Right lobe of liver (tissue), 6 donors: Measurements from ENCODE around the gene GREB1. TPM values are rescaled to one million over a fixed set of nuclear protein-coding genes. Genes with fewer than 3 reads are reported as not detected.

Experiments
- ATAC-seq, 4 donors: fragments of 200-7000 bp; cut with Tn5 transposase; one replicate each; pipeline ENCODE4 v1.9.1; 2020; ENCODE audit warnings: mild to moderate bottlenecking in 4 of 4, moderate library complexity in 4 of 4
- DNase-seq, 3 donors: peaks; one replicate each; pipeline ENCODE4 v3.0.0-alpha.2; 2020
- H3K27ac ChIP-seq, 3 donors: fragments of 200-600 bp; one replicate each; pipeline ENCODE4 v1.8.0; 2022
- H3K27me3 ChIP-seq, 2 donors: fragments of 200-600 bp; one replicate each; pipeline ENCODE4 v1.8.0; 2022
- H3K36me3 ChIP-seq, 4 donors: fragments of 200-600 bp; sonication (generic) in 1 of 4; one replicate each; pipeline versions ENCODE4 v1.5.1 to v1.8.0; 2017 to 2022; ENCODE audit warnings: control low read depth in 1 of 4
- H3K4me1 ChIP-seq, 4 donors: fragments of 200-600 bp; sonication (generic) in 1 of 4; one replicate each; pipeline versions ENCODE4 v1.5.1 to v1.8.0; 2017 to 2022; ENCODE audit warnings: control low read depth in 1 of 4
- H3K4me3 ChIP-seq, 3 donors: fragments of 200-600 bp; one replicate each; pipeline ENCODE4 v1.8.0; 2022
- H3K9me3 ChIP-seq, 4 donors: fragments of 200-600 bp; sonication (generic) in 1 of 4; one replicate each; pipeline versions ENCODE4 v1.5.1 to v1.8.0; 2017 to 2022; ENCODE audit warnings: control low read depth in 1 of 4
- POLR2A ChIP-seq: fragments of 450-650 bp; IDR thresholded peaks from one replicate; pipeline ENCODE4 v1.6.1; 2017; ENCODE audit warnings: antibody characterized with exemption, mild to moderate bottlenecking
- WGBS: methylation state at CpG from one replicate; pipeline ENCODE4 v1.1.6; 2018; ENCODE audit warnings: low coverage, low lambda C conversion rate; ENCODE audit not compliant: insufficient coverage; ENCODE audit errors: missing lambda C conversion rate; 5-methylcytosine and 5-hydroxymethylcytosine counted together
- intact Hi-C, 2 donors: fragments of 100-400 bp; cut with DNase I; formaldehyde crosslinking; loops; one replicate each; pipeline versions ENCODE4 v1.11.2 to v1.14.1; 2022
- total RNA-seq, 6 experiments: library from RNA; depleted of rRNA in 2 of 6; stranded (reverse); fragments of >200 nt in 2 of 6; fragmentation: NEBNext Ultra II Directional in 3 of 6; extraction: Animal tissue kit (Norgen Biotek cat#: 25700) in 3 of 6; gene quantifications; one replicate each; pipeline versions ENCODE4 v1.1.0 to v1.2.4, GENCODE V29; 2016 to 2023
- TF ChIP-seq, protein P1 (sequence below), 4 donors: fragments of 200-600 bp in 3 of 4; fragments of 450-650 bp in 1 of 4; IDR thresholded peaks; one replicate each; pipeline versions ENCODE4 v1.5.1 to v1.8.0; 2016 to 2022; ENCODE audit warnings: antibody characterized with exemption in 4 of 4, mild to moderate bottlenecking in 2 of 4
- donor health status: DM: no; HTN: yes; CAD: no.
- donor health status: DM: no; HTN: no; CAD: no.
- donor health status: DM: no; HTN: no; CAD: no.
- donor health status: DM: no; HTN: yes; CAD: no.
- donor health status: DM: no; HTN: yes; CAD: no.

GREB1 gene
- total RNA-seq, 6 experiments from 2014 or later: 1.6 to 19.5 (median 6.5) TPM

GRCh38 chr2:11562011-11562410 is 28.2 kb downstream of the GREB1 start:
- H3K9me3 ChIP-seq: no peaks in the 10 kb centered on the region
- no peaks in the 10 kb centered on the region for H3K27me3 ChIP-seq
- DNase-seq: peak in 1 of 3 donors; percentile 7
- H3K4me3 ChIP-seq: no peak overlapping the region
- intact Hi-C loops: no loop called here
- H3K27ac ChIP-seq: no peak overlapping the region
- no peak for ATAC-seq
- no peak for TF ChIP-seq POLR2A
- TF ChIP-seq, protein P1, sequence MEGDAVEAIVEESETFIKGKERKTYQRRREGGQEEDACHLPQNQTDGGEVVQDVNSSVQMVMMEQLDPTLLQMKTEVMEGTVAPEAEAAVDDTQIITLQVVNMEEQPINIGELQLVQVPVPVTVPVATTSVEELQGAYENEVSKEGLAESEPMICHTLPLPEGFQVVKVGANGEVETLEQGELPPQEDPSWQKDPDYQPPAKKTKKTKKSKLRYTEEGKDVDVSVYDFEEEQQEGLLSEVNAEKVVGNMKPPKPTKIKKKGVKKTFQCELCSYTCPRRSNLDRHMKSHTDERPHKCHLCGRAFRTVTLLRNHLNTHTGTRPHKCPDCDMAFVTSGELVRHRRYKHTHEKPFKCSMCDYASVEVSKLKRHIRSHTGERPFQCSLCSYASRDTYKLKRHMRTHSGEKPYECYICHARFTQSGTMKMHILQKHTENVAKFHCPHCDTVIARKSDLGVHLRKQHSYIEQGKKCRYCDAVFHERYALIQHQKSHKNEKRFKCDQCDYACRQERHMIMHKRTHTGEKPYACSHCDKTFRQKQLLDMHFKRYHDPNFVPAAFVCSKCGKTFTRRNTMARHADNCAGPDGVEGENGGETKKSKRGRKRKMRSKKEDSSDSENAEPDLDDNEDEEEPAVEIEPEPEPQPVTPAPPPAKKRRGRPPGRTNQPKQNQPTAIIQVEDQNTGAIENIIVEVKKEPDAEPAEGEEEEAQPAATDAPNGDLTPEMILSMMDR (IDR thresholded peaks at IDR 0.05): no peak
- no peaks in the 10 kb centered on the region for H3K36me3 ChIP-seq
- WGBS: 92% methylated on average over 10 of the region's 10 CpGs
- no peaks in the 10 kb centered on the region for H3K4me1 ChIP-seq

GRCh38 chr2:11562476-11562875 is 28.6 kb downstream of the GREB1 start:
- TF ChIP-seq, protein P1 (IDR thresholded peaks at IDR 0.05): no peak
- no peak for TF ChIP-seq POLR2A
- H3K27ac ChIP-seq: no peak overlapping the region
- no peaks in the 10 kb centered on the region for H3K9me3 ChIP-seq
- no peaks in the 10 kb centered on the region for H3K27me3 ChIP-seq
- no peaks in the 10 kb centered on the region for H3K36me3 ChIP-seq
- WGBS: no CpG with 5 or more reads among the region's 5 CpGs
- peak in 1 of 3 donors; percentile 33 for DNase-seq
- ATAC-seq: no peak
- H3K4me3 ChIP-seq: no peak overlapping the region
- intact Hi-C loops: no loop called here
- no peaks in the 10 kb centered on the region for H3K4me1 ChIP-seq

DNA sequence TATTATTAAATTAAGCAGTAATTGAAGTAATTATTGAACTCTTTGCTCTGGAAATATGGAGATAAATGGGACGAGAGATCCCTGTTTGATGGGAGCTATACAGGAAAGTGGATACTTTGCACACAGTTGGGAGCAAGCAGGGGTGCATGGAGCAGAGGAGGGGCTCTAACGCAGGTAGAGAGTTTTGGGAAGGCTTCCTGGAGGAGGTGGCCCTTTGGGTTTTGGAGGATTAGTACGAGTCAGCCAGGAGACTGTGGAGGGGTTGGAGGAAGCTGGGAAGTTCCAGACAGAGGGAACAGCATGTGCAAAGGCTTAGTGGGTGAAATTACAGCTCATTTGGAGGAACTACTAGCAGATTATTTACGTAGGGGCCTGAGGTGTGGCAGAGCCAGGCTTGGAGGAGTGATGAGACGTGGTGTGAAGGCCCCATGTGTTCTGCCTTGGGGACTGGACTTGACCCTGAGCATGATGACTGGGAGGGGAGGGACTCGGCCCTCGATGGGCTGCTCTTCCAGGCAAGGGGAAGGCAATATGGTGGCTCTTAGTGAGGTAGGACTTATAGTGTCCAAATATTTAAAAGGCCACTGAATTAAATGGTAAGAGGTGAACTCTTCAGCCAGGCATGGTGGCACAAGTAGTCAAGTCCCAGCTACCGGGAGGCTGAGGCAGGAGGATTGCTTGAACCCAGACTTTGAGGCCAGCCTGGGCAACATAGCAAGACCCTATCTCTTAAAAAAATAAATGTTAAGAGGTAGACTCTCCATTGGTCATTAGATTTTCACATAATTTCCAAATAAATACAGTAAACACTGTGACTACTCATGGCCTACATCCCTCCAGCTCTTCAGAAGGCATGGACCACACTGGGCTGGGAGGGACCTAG is 30.2 kb downstream of the GREB1 start:
- Histone ChIP-seq H3K27ac (no peak overlapping the region), H3K27me3 (no peaks in the 10 kb centered on the region), H3K36me3 (no peaks in the 10 kb centered on the region), H3K9me3 (no peaks in the 10 kb centered on the region), H3K4me1 (no peaks in the 10 kb centered on the region), H3K4me3 (no peak overlapping the region)
- intact Hi-C loops: no loop called here
- TF ChIP-seq, protein P1 (IDR thresholded peaks at IDR 0.05): no peak
- TF ChIP-seq POLR2A: no peak
- DNase-seq: no peak
- ATAC-seq: no peak
- 94% methylated on average over 5 of the region's 8 CpGs for WGBS

DNA sequence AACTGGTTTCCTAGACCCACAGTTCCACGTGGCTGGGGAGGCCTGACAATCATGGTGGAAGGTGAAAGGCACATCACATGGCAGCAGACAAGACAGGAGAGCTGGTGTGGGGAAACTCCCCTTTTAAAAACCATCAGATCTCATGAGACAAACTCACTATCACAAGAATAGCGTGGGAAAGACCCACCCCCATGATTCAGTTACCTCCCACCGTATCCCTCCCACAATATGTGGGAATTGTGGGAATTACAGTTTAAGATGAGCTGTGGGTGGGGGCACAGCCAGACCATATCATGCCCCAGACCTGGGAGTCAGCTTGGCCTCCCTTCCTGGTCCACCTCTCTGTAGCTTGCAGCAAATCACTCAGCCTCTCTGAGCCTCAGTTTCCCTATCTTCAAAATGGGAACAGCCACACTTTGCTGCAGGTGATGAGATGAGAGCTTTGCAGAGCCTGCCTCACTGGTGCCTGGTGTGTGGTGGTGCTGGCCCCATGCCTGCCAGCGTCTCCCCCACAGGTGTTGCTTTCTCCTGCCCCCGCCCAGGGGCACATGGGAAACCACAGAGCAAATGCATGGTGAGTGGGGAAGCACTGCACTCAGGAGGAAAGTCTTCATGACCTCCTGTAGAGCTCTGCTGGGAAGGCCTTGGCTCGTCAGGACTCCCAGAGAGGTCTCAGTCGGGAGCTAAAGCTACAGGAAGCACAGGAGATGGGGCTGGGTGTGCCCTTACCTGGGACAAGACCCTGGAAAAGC is 31.1 kb downstream of the GREB1 start:
- no peaks in the 10 kb centered on the region for H3K27me3 ChIP-seq
- no peak overlapping the region for H3K27ac ChIP-seq
- DNase-seq (no peak), ATAC-seq (no peak)
- 100% methylated on average over 3 of the region's 7 CpGs for WGBS
- H3K4me1 ChIP-seq: no peaks in the 10 kb centered on the region
- intact Hi-C loops: no loop called here
- no peak for TF ChIP-seq POLR2A
- TF ChIP-seq, protein P1 (IDR thresholded peaks at IDR 0.05): no peak
- H3K4me3 ChIP-seq: no peak overlapping the region
- H3K36me3 ChIP-seq: no peaks in the 10 kb centered on the region
- no peaks in the 10 kb centered on the region for H3K9me3 ChIP-seq
